ENCODE measurements around the gene BST2. TPM values are rescaled to one million over a fixed set of nuclear protein-coding genes. Genes with fewer than 3 reads are reported as not detected.
A peak's percentile ranks its signal among the peaks of the same experiment; 100 is the strongest.

The BST2 gene
- total RNA-seq, 1 experiment from 2014 or later, result 4.4 TPM

DNA sequence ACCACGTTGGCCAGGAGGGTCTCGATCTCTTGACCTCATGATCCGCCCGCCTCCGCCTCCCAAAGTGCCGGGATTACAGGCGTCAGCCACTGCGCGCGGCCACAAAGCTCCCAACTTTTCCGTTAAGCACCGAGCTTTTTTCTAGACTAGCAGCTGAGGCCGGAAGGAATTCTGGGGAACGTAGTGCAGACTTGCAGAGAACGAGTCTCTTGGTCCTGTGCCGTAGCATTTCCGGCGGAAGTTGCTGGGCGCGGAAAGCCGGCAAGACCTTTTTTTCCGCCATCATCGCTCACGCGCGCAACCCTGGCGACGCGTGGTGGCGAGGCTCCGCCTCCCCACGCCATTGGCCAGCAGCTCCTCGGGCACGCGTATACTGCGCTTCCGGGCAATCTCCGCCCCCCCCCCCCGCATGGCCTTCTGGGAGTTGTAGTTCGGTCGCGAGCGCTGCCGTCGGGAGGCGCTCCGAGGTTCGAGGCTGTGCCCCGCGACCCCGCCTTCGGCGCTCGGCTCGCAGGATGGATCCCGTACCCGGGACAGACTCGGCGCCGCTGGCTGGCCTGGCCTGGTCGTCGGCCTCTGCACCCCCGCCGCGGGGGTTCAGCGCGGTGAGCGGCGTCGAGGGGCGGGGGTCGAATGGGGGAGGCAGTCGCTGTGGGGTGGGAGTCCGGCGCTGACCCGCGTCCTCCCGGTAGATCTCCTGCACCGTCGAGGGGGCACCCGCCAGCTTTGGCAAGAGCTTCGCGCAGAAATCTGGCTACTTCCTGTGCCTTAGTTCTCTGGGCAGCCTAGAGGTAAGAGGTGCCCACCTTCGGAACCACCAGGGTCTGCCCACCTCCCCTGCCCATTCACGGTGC is 14.4 kb upstream of the BST2 start, which contains the start of gene MVB12A:
MVB12A (plus strand) TSS at position 427 of the 854 bp plus-strand sequence; CDS start at position 516, 89 bp downstream.
- peak; percentile 100 for DNase-seq (ENCODE audit: low read depth)

DNA sequence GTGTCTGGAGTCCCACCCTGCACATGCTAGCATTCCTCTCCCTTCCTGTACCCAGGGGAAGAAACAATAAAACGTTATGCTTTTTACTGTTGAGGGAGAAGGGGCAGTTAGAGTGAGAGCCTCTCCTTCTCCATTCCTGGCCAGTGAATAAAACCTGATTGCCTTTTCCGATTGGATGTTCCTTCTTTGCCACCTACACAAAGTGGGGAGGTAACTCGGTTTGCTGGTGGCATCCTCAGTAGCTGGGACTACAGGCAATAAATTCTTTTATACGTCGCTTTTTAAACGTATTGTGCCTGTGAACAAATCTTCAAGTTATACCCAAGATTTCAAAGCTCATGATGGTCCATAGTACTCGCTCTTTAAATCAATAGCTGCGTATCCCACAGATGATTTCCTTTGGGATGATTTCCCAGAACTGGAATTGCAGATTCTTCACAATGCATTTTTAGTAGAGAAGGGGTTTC is 13.8 kb upstream of the BST2 start:
- DNase-seq (ENCODE audit: low read depth), result peak; percentile 29

DNA sequence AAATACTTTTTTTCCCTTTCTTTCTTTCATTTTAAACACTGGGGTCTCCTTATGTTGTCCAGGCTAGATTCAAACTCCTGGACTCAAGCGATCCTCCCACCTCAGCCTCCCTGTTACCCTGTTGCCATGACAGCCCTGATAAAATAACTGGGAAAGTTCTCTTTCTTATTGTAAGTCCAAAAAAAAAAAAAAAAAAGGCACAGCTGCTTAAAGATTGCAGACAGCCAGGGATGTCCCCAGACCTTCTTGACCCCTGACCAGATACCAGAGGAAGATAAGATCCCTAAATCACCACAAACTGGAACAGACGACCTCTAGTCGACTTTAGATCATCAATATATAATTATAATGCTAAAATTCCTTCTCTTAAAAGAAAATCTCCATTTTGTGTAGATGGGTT is 13.3 kb upstream of the BST2 start:
- DNase-seq (ENCODE audit: low read depth), result no peak

DNA sequence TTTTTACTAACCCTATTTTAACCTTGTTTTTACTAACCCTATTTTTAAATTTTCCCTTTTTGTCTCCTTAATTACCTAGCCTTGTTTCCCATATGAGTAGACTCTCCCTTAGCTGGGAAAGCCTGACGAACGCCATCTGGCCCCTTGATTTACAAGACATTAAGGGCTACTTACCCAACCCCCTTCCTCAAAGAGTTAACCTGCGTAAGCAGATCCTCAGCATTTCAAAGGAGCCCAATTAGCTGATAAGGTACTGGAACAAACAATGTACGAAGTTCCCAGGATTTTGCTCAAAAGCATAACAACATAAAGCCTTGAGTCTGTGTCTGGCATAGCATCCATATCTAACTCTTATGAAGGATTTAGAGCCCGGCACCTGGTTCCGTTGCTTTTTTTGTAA is 9.7 kb upstream of the BST2 start:
- no peak for DNase-seq (ENCODE audit: low read depth)

DNA sequence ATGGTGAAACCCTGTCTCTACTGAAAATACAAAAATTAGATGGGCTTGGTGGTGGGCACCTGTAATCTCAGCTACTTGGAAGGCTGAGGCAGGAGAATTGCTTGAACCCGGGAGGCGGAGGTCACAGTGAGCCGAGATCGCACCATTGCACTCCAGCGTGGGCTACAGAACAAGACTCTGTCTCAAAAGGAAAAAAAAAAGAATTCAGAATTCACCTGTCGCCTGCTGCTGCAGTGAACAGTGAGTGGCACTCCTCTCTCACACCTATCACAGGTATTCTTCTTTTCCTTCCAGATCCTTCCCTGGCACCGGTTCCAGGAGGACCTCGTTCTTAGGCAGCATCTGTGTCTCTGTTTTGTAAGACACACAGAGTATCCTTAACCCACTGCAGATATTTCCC is 8.7 kb upstream of the BST2 start:
- no peak for DNase-seq (ENCODE audit: low read depth)

DNA sequence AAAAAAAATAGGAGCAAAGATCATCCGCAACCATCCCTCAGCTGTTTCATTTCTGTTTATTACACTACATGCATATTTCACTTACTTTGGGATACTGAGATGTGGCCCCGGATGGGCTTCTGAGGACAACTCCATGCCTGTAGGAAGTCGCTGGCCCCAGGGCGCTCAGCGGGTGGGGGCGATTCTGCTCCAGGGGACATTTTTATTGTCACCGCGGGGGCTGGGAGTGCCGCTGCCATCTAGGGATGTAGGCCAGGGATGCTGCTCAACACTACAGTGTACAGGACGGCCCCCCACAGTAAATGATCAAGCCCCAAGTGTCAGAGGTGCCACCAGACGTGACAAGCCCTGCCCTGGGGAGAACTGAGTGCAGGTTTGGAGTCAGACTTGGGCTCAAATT is 6.4 kb upstream of the BST2 start:
- no peak for DNase-seq (ENCODE audit: low read depth)

DNA sequence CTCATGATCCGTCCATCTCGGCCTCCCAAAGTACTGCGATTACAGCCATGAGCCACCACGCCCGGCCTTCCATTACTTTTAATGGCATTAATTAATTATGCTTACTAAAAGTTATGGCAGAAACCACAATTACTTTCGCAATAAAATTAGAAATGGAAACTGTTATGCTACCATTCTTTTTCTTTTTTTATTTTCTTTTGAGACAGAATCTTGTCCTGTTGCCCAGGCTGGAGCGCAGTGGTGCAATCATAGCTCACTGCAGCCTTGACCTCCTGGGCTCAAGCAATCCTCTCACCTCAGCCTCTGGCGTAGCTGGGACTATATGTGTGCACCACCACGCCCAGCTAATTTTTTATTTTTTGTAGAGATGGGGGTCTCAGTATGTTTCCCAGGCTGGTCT is 4.6 kb upstream of the BST2 start:
- DNase-seq (ENCODE audit: low read depth), result no peak

DNA sequence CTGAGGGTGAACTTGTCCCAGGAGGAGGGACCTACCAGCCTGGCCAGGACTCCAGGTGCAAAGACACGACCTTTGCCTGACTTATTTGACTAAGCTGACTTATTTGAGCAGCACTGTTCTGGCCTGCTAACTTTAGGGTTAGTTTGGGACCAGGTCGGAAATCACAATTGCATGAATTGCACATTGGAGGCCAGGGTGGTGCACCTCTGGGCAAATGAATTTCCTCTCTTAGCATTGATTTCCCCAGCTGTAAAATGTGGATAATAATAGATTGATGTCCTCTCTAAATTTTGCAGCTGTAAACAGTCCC is 1.4 kb upstream of the BST2 start:
- no peak for DNase-seq (ENCODE audit: low read depth)

DNA sequence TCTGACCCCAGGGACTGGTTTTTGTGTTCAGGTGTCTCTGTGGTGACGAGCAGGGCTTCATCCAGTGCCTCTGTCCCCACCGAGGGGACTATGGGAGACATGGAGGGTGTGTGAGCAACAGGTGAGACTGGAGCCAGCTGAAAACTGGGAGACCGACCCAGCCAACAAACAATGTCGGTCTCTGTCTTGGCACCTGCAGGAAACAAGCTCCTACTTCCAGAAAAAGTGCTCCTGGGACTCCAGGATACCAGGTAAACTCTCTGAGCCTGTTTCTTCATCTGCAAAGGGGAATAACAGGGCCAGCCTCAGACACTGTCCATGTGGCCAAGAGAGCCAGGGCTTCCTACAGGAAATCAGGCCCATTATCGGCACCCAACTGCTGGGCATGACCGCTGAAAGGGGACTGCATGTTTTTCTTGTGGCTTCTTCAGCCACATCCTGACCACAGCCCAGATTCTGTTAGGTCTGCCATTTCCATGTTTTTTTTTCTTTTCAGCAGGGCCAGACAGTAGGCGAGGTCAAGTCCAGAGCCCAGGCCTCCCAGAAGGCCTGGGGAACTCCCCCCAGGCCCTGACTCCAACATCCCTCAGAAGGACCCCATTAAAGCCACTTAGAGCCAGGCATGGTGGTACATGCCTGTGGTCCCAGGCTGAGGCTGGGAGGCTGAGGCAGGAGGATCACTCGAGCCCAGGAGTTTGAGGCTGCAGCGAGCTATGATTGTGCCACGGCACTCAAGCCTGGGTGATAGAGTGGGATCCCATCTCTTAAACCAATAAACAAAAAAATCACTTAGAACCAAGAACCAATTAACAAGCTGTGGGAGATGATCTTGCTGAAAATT is 836 bp upstream of the BST2 start:
- DNase-seq (ENCODE audit: low read depth), result peak; percentile 92

DNA sequence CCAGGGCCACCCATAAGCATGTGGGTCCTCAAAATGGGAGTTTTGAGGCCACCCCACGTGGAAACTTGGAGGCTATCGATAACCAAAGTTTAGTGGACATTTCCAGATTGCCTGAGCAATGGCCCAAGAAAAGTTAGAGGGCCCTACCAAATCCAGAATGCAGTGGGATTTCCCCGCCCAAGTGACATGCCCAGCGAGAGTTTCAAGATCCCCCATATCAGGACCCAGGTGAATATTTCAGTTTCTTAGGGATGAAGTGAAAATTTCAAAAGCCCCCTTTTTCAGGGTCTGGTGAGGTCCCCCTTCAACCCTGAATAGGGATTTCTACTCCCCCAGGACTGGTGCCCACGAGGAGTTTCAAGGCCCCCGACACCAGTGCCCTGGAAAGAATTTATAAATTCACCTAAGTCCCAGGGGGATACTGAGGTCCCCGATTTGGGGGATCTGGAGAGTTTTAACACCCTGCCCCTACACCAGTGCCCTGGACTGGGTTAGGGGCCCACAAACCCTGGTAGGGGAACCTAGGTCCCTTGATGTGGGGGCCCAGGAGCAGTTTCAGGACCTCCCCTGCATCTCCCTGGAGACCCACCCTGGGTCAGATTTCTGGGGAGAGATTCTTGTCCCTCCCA is 695 bp downstream of the BST2 start:
- no peak for DNase-seq (ENCODE audit: low read depth)

DNA sequence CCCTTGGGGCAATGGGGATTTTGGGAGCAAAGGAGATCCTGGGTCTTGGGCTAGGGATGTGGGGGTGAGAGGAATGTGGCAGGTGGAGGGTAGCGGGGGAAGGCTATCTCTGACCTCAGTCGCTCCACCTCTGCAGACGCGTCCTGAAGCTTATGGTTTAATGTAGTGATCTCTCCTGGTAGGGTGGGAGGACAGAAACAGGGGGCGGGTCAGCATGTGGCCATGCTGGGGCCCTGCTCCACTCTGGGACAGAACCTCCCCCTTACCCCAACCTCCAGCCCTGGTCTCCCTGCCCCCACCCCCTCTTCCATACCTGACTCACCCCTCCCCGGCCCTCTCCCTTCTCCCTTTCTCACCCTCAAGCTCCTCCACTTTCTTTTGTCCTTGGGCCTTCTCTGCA is 1.4 kb downstream of the BST2 start:
- DNase-seq (ENCODE audit: low read depth), result no peak

DNA sequence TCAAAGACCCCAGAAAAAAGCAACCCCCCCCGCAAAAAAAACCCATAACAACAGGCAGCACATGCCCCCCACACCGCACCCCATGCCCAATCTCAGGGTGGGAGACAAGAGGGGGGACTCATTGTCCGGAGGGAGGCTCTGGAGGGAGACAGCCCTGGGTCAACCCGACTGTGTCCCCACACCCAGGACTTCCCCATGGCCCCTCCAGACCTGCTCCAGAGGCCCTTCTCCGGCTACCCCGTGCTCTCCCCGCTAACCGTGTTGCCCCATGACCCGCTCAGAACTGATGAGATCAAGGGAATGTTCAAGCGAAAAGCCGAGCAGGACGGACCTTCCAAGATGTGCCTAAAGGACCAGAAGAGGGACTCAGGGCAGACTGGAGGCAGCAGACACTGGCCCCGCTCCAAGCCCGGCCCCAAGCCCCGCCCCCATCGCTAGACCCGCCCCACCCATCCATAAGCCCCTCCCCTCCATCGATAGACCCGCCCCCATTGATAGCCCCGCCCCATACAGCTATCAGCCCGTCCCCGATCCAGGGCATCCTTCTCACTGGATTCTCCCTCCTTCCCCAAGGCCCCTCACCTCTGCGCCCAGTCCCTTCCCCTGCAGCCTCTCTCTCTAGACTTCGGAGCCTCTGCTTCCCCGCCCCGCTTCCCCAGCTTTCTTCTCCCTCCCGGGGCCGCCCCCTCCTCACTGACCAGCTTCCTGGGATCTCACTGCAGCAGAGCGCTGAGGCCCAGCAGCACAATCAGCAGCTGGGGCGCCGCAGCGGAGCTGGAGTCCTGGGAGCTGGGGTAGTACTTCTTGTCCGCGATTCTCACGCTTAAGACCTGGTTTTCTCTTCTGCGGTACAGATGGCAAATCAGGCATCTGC is 2.2 kb downstream of the BST2 start:
- DNase-seq (ENCODE audit: low read depth), result peak; percentile 32

DNA sequence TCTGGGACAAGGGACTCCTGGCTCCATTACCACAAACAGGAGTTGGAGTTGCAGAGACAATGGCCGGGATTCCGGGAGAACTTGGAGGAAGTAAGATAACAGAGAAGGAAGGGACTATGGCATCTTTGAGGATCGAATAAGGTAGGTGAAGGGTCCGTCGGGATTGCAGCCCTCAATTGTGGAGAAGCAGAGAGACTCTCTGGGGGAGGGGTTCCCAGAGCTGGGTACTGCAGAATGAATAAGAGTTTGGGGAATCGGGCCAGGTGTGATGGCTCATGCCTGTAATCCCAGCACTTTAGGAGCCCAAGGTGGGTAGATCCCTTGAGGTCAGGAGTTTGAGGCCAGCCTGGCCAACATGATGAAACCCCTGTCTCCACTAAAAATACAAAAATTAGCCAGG is 3.8 kb downstream of the BST2 start:
- DNase-seq (ENCODE audit: low read depth), result no peak

DNA sequence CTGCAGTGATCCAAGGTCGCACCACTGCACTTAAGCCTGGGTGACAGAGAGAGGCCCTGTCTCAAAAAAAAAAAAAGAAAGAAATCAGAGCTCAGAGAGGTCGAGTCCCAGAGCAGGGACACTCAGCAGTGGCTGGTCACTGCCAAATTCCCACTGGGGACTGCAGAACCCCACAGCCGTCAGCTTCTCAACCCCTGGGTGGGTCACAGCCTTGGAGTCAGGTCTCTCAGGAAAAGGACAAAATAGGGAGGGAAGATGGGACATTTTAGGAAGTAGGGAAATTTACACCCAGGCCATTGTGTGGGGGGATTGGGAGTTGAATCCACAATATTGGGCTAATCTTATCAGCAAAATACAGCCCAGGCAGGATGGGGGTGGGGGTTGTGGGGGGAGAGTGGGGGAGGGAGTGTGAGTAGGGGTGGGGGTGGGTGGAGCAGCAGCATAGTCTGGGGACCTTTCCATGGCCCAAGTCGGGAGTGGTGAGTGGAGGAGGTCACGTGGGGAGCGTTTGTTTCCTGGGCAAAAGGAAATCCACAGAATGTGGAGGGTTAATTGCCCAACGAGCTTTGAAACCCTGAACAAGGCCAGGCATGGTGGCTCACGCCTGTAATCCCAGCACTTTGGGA is 6.4 kb downstream of the BST2 start:
- DNase-seq (ENCODE audit: low read depth), result no peak

DNA sequence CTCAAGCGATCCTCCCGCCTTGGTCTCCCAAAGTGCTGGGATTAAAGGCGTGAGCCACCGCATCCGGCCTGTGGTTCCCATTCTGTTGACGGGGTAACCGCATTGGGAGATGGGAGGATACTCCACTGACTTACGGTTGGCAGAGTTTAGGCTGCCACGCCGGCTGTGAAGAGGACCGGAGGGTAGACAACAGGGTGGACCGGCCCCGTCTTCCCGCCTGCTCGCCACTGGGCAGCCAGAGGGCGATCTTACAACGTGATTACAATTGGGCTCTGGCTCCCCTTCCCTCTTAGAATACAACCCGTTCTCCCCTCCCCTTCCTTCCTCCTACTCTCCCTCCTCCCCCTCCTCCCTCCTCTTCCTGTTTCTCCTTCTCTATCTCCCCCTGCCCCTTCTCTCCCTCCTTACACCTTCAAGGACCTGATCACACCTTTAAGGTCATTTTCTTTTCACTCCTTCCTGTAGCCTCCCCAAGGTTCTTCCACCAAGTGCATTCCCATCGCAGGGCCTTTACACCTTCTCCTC is 10.5 kb downstream of the BST2 start:
- peak; percentile 86 for DNase-seq (ENCODE audit: low read depth)

DNA sequence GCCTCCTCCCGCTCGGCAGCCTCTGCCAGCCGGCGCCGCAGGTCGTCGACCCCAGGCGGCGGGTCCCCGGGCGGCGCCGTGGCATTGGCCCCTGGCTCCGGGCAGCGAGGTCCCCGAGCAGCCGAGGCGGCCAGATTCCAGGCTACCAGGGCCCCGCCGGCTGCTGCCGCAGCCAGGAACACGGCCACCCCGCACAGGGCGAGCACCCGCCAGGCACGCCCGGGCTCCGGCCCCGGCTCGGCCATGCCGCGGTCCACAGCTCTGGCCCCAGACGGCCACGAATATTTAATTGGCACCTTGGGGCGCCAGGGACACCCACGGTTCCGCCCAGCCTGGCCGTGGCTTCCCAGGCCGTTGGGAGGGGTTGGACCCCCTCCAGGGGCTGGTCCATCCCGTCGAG is 11.5 kb downstream of the BST2 start, which contains the start of gene CCDC194:
CCDC194 (minus strand) TSS at position 283 of the 400 bp plus-strand sequence; CDS start at position 245, 38 bp downstream.
- no peak for DNase-seq (ENCODE audit: low read depth)

DNA sequence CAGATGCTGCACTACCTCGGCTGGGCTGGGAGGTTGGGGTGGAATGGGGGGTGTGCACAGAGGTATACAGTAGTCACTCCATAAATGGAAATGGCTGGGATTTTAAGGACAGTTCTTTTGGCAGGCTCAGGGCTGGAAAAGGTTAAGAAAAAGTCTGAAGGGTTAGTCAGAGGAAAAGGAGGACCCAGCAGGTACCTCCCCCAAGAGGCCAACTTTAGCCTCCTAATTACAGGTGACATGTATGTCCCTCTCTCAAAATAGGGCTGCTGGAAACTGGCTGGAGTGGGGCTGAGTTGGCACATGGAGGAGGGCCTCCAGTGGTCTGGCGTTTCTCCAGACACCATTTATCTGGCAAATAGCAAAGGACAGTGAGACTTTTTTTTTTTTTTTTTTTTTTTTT is 12.4 kb downstream of the BST2 start:
- peak; percentile 67 for DNase-seq (ENCODE audit: low read depth)

DNA sequence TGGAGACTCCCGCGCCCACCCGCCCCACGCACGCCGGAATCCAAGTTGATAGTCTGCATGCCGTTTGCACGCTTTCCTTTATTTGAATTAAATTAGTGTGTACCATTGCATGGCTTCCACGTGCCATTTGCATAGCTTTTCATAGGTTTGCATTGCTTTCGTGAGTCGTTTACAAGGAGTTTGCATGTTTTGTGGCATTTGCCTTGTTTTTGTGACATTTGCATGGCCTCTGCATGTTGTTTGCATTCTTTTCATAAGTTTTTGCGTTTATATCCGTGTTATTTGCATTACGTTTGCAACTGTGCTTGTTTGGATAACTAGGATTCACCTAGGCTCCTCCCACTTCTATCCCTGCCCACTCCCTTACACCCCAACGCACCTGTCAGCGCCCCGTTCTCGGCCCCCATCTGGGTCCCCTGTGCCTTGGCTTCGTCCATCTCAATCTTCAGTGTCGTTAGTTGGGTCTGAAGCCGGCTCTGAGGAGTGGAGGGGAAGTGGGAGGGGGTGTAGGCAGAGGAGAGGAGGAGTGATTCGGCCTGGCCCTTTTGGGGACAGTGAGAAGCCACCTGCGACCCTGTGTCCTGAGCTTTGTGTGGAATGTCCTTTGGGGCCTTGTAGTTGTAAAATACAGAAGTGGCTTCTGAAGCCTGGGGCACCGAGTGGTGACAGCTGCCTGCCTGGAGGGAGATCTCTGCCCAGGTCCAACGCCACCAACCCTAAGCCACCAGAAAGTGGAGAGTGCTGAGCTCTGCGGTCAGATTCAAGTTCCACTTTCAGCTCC is 13.9 kb downstream of the BST2 start:
- DNase-seq (ENCODE audit: low read depth), result no peak

DNA sequence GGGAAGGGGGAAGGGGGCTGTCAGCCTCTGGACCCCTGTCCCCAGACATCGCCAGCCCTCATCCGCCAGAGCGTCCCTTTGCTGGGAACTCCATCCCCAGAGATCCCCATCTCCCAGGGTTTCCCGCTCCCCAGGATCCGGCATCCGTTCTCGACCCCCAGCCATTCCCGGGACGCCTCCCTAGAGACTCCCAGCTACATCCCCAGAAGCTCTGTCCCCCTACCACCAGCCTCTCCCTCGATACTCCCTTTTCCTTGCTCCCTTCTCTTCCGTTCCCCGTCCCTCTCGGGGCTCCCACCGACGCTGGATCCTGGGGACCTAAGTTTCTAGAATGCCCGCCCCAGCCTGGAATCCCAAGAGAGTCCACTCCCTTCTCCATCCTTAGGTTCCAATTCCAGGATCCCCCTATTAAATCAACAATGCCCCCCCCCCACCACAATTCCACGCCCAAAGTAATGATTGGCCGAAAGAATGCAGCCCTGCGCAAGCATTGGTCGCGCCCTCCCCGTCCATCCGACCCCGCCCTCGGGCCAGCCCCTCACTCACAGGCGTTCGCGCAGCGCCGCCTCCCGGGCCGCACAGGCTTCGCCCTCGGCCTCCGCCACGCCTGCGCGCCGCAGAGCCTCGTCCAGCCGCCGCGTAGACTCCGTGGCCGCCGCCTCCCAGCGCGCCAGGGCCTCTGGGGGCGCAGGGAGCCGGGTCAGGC is 14.6 kb downstream of the BST2 start:
- DNase-seq (ENCODE audit: low read depth), result peak; percentile 96

All from Daoy (cell line).